Adrenal gland (tissue), 12 donors: ENCODE measurements around the gene ABCC6. TPM values are rescaled to one million over a fixed set of nuclear protein-coding genes. Genes with fewer than 3 reads are reported as not detected.
"Not testable (repeated sequence)": the region's sequence is repeated elsewhere in the genome, so short reads cannot be mapped to it uniquely, and the experiment has no call there.

Source experiments
- DNase-seq, 7 donors: peaks; one replicate each; pipeline ENCODE4 v3.0.0-alpha.2; 2019 to 2020
- H3K27ac ChIP-seq, 5 donors: fragments of 200-600 bp; sonication (generic) in 4 of 5; 1 replicate in 3 of 5; 2 replicates in 2 of 5; pipeline versions ENCODE4 v1.5.1 to v1.8.0; 2016 to 2020; ENCODE audit warnings: mild to moderate bottlenecking in 1 of 5
- H3K27me3 ChIP-seq: fragments of 200-600 bp; 2 replicates; pipeline ENCODE4 v1.8.0; 2021
- H3K36me3 ChIP-seq, 2 donors: fragments of 200-600 bp; replicated peaks in 1 of 2; 1 replicate in 1 of 2; 2 replicates in 1 of 2; pipeline versions ENCODE4 v1.5.1 to v1.8.0; 2018 to 2022
- H3K4me1 ChIP-seq, 2 donors: fragments of 200-600 bp; replicated peaks in 1 of 2; 1 replicate in 1 of 2; 2 replicates in 1 of 2; pipeline versions ENCODE4 v1.5.1 to v1.8.0; 2018 to 2021
- H3K4me3 ChIP-seq, 4 donors: fragments of 200-600 bp; sonication (generic) in 3 of 4; one replicate each; pipeline ENCODE4 v1.5.1; 2016 to 2018
- H3K9me3 ChIP-seq, 3 donors: fragments of 200-600 bp; sonication (generic) in 1 of 3; replicated peaks in 1 of 3; 1 replicate in 2 of 3; 2 replicates in 1 of 3; pipeline versions ENCODE4 v1.5.1 to v1.8.0; 2016 to 2021
- POLR2A ChIP-seq, 2 donors: fragments of 450-650 bp; IDR thresholded peaks; one replicate each; pipeline ENCODE4 v1.6.1; 2017; ENCODE audit warnings: antibody characterized with exemption in 2 of 2, mild to moderate bottlenecking in 2 of 2, moderate library complexity in 1 of 2
- WGBS, 4 donors: extraction: QIAGEN DNeasy Blood & Tissue Kit in 2 of 4; methylation state at CpG; one replicate each; pipeline versions ENCODE4 v1.1.5 to v1.1.7; 2013 to 2017; 5-methylcytosine and 5-hydroxymethylcytosine counted together
- intact Hi-C, 2 donors: fragments of 100-400 bp; cut with DNase I; formaldehyde crosslinking; loops; one replicate each; pipeline versions ENCODE4 v1.14.1 to v1.15.0; 2022 to 2023
- polyA plus RNA-seq, 3 donors: library from polyadenylated mRNA; stranded (reverse); fragments of 200-250 nt in 2 of 3; fragments of 350-450 nt in 1 of 3; fragmentation: Illumina TruSeq in 1 of 3; extraction: RNeasy Lipid Tissue Mini Kit (QIAGEN cat#74804) in 1 of 3; gene quantifications; one replicate each; pipeline ENCODE4 v1.2.3, GENCODE V29; 2013 to 2014
- total RNA-seq, 9 donors: library from RNA; depleted of rRNA in 4 of 9; stranded (reverse); fragments of >200 nt in 4 of 9; fragments of 120-200 nt in 1 of 9; fragmentation: NEBNext Ultra II Directional in 1 of 9; extraction: Animal tissue kit (Norgen Biotek cat#: 25700) in 1 of 9; gene quantifications; one replicate each; pipeline versions ENCODE4 v1.1.0 to v1.2.4, GENCODE V29; 2013 to 2023
- TF ChIP-seq, protein P1 (sequence below), 6 experiments: fragments of 450-650 bp in 4 of 6; fragments of 200-600 bp in 2 of 6; sonication (generic) in 1 of 6; IDR thresholded peaks; 1 replicate in 5 of 6; 2 replicates in 1 of 6; pipeline versions ENCODE4 v1.5.1 to v1.8.0; 2016 to 2021; ENCODE audit warnings: antibody characterized with exemption in 6 of 6, mild to moderate bottlenecking in 2 of 6, moderate library complexity in 1 of 6
- donor health status: healthy with polysubstance abuse.
- donor health status: Bipolar disorder and iron deficiency.
- donor health status: DM: yes; HTN: yes; CAD: no.
- donor health status: DM: no; HTN: no; CAD: no.
- donor health status: DM: no; HTN: no; CAD: no.
- donor health status: DM: yes; HTN: yes; CAD: no.

Gene ABCC6
- total and polyA plus RNA-seq, 12 donors: 0.79 to 32.2 (median 4.5) TPM

DNA sequence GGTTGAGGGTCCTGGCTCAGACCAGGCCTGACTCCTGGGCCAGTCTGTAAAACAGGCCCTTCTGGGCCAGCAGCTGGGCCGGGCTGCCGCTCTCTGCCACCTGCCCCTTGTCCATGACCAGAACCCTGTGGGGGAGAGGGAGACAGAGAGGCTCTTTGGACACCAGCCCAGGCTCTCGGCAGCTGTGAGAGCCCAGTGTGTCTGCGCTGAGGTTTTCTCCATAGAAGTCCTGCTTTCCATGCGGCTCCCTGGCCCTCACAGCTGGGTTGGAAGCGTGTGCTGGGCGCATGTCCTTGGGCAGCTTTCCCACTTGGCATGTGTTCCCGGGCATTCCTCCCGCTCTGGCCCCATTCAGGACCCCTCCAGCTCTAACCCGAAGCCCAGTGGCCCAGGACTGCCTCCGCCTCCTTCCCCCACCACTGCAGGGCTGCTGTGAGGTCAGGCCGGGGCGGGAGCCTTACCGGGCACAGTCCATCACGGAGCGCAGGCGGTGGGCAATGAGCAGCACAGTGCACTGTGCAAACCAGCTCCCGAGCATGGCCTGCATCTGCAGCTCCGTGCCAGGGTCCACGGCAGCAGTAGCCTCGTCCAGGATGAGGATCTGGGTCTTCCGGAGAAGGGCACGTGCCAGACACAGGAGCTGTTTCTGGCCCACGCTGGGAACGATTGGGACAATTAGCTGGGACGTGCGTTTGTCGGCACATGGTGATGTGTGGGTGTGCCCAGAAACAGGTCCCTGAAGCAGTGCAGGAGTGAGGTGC, 73.0 kb downstream of the ABCC6 start:
- no peak for TF ChIP-seq POLR2A (IDR thresholded peaks at IDR 0.05)
- TF ChIP-seq, protein P1, sequence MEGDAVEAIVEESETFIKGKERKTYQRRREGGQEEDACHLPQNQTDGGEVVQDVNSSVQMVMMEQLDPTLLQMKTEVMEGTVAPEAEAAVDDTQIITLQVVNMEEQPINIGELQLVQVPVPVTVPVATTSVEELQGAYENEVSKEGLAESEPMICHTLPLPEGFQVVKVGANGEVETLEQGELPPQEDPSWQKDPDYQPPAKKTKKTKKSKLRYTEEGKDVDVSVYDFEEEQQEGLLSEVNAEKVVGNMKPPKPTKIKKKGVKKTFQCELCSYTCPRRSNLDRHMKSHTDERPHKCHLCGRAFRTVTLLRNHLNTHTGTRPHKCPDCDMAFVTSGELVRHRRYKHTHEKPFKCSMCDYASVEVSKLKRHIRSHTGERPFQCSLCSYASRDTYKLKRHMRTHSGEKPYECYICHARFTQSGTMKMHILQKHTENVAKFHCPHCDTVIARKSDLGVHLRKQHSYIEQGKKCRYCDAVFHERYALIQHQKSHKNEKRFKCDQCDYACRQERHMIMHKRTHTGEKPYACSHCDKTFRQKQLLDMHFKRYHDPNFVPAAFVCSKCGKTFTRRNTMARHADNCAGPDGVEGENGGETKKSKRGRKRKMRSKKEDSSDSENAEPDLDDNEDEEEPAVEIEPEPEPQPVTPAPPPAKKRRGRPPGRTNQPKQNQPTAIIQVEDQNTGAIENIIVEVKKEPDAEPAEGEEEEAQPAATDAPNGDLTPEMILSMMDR (IDR thresholded peaks at IDR 0.05): no peak
- Histone ChIP-seq H3K36me3 (no peaks in the 10 kb centered on the region), H3K9me3 (no peaks in the 10 kb centered on the region), H3K27ac (peak overlapping the region in 4 of 5 donors; percentile 26 to 69 (median 48)), H3K4me1 (peaks cover 18 to 19% of the 10 kb centered on the region in 2 donors), H3K27me3 (no peaks in the 10 kb centered on the region), H3K4me3 (no peak overlapping the region)
- intact Hi-C loops: no loop called here
- 20 to 43% (median 28%) methylated on average over 2 to 28 of the region's 28 CpGs for WGBS, 4 donors
- DNase-seq: peak; percentile 73 to 94 (median 90)

DNA sequence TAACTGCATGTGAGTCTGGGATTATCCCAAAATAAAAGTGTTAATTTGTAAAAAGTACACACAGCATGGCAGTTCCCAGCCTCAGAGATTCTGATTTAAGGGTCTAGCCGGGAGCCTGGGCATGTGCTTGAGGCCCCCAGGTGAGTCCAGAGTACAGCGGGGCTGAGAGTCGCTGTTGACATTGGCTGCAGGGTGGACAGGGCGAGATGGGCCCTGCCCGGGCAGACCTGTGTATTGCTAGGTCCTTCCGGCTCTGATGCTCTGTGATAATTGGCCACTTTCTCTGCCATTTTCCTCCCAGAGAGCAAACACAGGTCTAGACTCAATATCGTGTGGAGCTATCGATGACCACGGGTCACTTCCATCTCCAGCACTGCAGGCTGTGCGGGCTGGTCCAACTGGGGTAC, 73.6 kb downstream of the ABCC6 start:
- Histone ChIP-seq H3K27ac (peak overlapping the region in 3 of 5 donors; percentile 39 to 69 (median 58)), H3K4me1 (peaks cover 18 to 19% of the 10 kb centered on the region in 2 donors), H3K27me3 (no peaks in the 10 kb centered on the region), H3K9me3 (no peaks in the 10 kb centered on the region), H3K4me3 (no peak overlapping the region), H3K36me3 (no peaks in the 10 kb centered on the region)
- DNase-seq: no peak
- 61 to 88% (median 82%) methylated on average over 7 to 10 of the region's 10 CpGs for WGBS, 4 donors
- intact Hi-C loops: no loop called here
- TF ChIP-seq, protein P1 (IDR thresholded peaks at IDR 0.05): no peak
- no peak for TF ChIP-seq POLR2A (IDR thresholded peaks at IDR 0.05)

DNA sequence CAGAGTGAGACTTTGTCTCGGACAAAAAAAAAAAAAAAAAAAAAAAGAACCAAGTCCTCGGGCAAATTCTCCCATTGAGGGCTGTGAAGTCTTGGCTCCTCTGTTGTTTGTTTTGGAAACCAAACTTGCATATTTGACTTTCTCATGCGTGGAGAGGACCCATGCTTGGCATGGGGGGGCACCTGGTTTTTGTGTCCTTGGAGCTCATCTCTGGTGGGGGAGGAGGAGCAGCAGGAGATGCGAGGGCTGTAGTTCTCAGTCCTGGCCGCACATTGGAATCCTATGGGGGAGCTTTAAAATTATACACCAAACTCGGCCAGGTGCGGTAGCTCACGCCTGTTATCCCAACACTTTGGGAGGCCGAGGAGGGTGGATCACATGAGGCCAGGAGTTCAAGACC, 74.5 kb downstream of the ABCC6 start:
- Histone ChIP-seq H3K4me1 (peaks cover 18 to 19% of the 10 kb centered on the region in 2 donors), H3K27me3 (no peaks in the 10 kb centered on the region), H3K9me3 (no peaks in the 10 kb centered on the region), H3K4me3 (no peak overlapping the region), H3K27ac (no peak overlapping the region), H3K36me3 (peaks cover 0 to 7% of the 10 kb centered on the region in 2 donors)
- intact Hi-C loops: no loop called here
- DNase-seq: no peak
- TF ChIP-seq POLR2A (IDR thresholded peaks at IDR 0.05): no peak
- TF ChIP-seq, protein P1 (IDR thresholded peaks at IDR 0.05): no peak
- 74 to 88% (median 87%) methylated on average over 9 of the region's 9 CpGs for WGBS, 4 donors

DNA sequence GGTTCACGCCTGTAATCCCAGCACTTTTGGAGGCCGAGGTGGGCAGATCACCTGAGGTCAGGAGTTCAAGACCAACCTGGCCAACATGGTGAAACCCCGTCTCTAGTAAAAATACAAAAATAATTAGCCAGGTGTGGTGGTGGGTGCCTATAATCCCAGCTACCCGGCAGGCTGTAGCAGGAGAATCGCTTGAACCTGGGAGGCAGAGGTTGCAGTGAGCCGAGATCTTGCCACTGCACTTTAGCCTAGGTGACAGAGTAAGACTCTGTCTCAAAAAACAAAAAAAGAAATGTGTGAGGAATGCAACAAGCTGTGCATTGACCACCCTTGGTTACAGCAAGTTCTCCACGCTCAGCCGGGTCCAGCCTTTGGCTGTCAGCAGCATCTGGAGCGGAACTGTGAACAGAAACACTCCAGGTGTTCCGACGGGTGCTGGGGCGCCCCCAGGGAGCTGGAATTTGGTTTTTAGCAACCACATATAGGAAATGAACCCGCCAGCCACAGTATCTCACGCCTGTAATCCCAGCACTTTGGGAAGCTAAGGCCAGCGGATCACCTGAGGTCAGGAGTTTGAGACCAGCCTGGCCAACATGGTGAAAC, 75.2 kb downstream of the ABCC6 start:
- H3K27ac ChIP-seq, intact Hi-C loops, H3K4me3 ChIP-seq, H3K36me3 ChIP-seq, H3K27me3 ChIP-seq, DNase-seq, H3K9me3 ChIP-seq: not testable (repeated sequence)
- WGBS, 4 donors: 92 to 96% (median 92%) methylated on average over 14 to 15 of the region's 15 CpGs
- peaks cover 18 to 19% of the 10 kb centered on the region in 2 donors for H3K4me1 ChIP-seq
